OCI-LY1 (cell line): ENCODE results near the gene STAM2.

Experiments used
- CTCF ChIP-seq: fragments of 200-600 bp; sonication (generic), shearing (Covaris generic); IDR thresholded peaks from 2 replicates; pipeline ENCODE4 v1.5.1; 2017; ENCODE audit warnings: mild to moderate bottlenecking, antibody characterized with exemption, low read length, moderate library complexity, mixed read lengths
- EZH2 ChIP-seq: fragments of 200-600 bp; sonication (generic), shearing (Covaris generic); IDR thresholded peaks from 2 replicates; pipeline ENCODE4 v1.8.0; 2017; ENCODE audit warnings: borderline replicate concordance, mixed run types, mild to moderate bottlenecking, antibody characterized with exemption, low read length, moderate library complexity, mixed read lengths

- no peak for TF ChIP-seq CTCF
- TF ChIP-seq EZH2, result no peak
These were observed 69.1 kb downstream of the STAM2 start for GRCh38 chr2:152106464-152106863.
